IMR-90 (cell line): Measurements from ENCODE around the gene ZNF273. TPM values are rescaled to one million over a fixed set of nuclear protein-coding genes. Genes with fewer than 3 reads are reported as not detected.

Source experiments
- ATAC-seq: fragments of 200-7000 bp; cut with Tn5 transposase; 2 replicates; pipeline ENCODE4 v1.9.1; 2020; ENCODE audit warnings: low read depth, mild to moderate bottlenecking, moderate library complexity
- BruUV-seq: library from RNA; stranded (reverse); fragments of 400-500 nt; replicated peaks from 2 replicates; lab custom pipeline; 2021; lab: Mats Ljungman, UMichigan
- CTCF ChIA-PET: fragments of 300-600 bp; formaldehyde crosslinking; extraction: SDS; loops from one replicate; lab custom pipeline; 2021; ENCODE audit warnings: antibody characterized with exemption; lab: Yijun Ruan, JAX
- POLR2A ChIA-PET: fragments of 300-600 bp; sonication (Branson Sonifier 250); formaldehyde crosslinking; loops from one replicate; lab custom pipeline; 2022; ENCODE audit warnings: antibody characterized with exemption; ENCODE audit not compliant: unreplicated experiment; lab: Charles Lee
- DNase-seq: peaks from one replicate; pipeline ENCODE4 v3.0.0; 2013
- H2AFZ ChIP-seq: replicated peaks from 2 replicates; pipeline ENCODE3; 2013; ENCODE audit warnings: low read length, mild to moderate bottlenecking; ENCODE audit not compliant: poor library complexity
- H2AK5ac ChIP-seq: 2 replicates; pipeline ENCODE4 v1.6.1; 2013; ENCODE audit warnings: low read depth, low read length, inconsistent platforms
- H2AK9ac ChIP-seq: replicated peaks from 2 replicates; pipeline ENCODE3; 2013; ENCODE audit warnings: mild to moderate bottlenecking, low read depth, low read length, moderate library complexity; ENCODE audit not compliant: poor library complexity
- H2BK120ac ChIP-seq: 2 replicates; pipeline ENCODE4 v1.6.1; 2013; ENCODE audit warnings: low read depth, low read length, inconsistent platforms
- H2BK15ac ChIP-seq: 3 replicates; pipeline ENCODE4 v1.6.1; 2013; ENCODE audit warnings: low read depth, low read length, inconsistent platforms
- H2BK20ac ChIP-seq: 2 replicates; pipeline ENCODE4 v1.6.1; 2013; ENCODE audit warnings: low read depth, mild to moderate bottlenecking, inconsistent platforms, low read length, moderate library complexity
- H2BK5ac ChIP-seq: 2 replicates; pipeline ENCODE4 v1.6.1; 2013; ENCODE audit warnings: mild to moderate bottlenecking, low read depth, low read length, inconsistent platforms; ENCODE audit not compliant: poor library complexity, severe bottlenecking
- H3K14ac ChIP-seq: replicated peaks from 2 replicates; pipeline ENCODE4 v1.6.1; 2013; ENCODE audit warnings: low read depth, low read length, inconsistent platforms
- H3K18ac ChIP-seq: 2 replicates; pipeline ENCODE4 v1.6.1; 2013; ENCODE audit warnings: low read depth, low read length, control low read depth
- H3K23ac ChIP-seq: 2 replicates; pipeline ENCODE4 v1.6.1; 2013; ENCODE audit warnings: low read depth, low read length, inconsistent platforms
- H3K27ac ChIP-seq: 2 replicates; pipeline ENCODE4 v1.5.1; 2013; ENCODE audit warnings: mild to moderate bottlenecking, control low read depth, low read length; ENCODE audit not compliant: insufficient read depth
- H3K27me3 ChIP-seq: 2 replicates; pipeline ENCODE4 v1.6.1; 2013; ENCODE audit warnings: low read length; ENCODE audit not compliant: control insufficient read depth, insufficient read depth
- H3K36me3 ChIP-seq: 2 replicates; pipeline ENCODE4 v1.6.1; 2013; ENCODE audit warnings: low read length, mixed read lengths; ENCODE audit not compliant: control insufficient read depth, insufficient read depth
- H3K4ac ChIP-seq: 2 replicates; pipeline ENCODE4 v1.6.1; 2013; ENCODE audit warnings: low read depth, low read length, inconsistent platforms
- H3K4me1 ChIP-seq: 2 replicates; pipeline ENCODE4 v1.6.1; 2013; ENCODE audit warnings: low read length, mixed read lengths; ENCODE audit not compliant: control insufficient read depth, insufficient read depth
- H3K4me2 ChIP-seq: 2 replicates; pipeline ENCODE4 v1.6.1; 2013; ENCODE audit warnings: low read depth, mild to moderate bottlenecking, control low read depth, low read length, moderate library complexity
- H3K4me3 ChIP-seq: 2 replicates; pipeline ENCODE4 v1.5.1; 2013; ENCODE audit warnings: low read depth, mild to moderate bottlenecking, control low read depth, low read length, moderate library complexity; ENCODE audit not compliant: insufficient read depth
- H3K56ac ChIP-seq: 2 replicates; pipeline ENCODE4 v1.6.1; 2013; ENCODE audit warnings: low read length, inconsistent platforms; ENCODE audit not compliant: insufficient read depth; ENCODE audit errors: extremely low read depth
- H3K79me1 ChIP-seq, 2 experiments: 2 replicates each; pipeline ENCODE4 v1.6.1; 2013; ENCODE audit warnings: low read length in 2 of 2, inconsistent platforms in 1 of 2, low read depth in 1 of 2
- H3K9ac ChIP-seq: 2 replicates; pipeline ENCODE4 v1.6.1; 2013; ENCODE audit warnings: low read depth, low read length, control low read depth
- H3K9me1 ChIP-seq: 2 replicates; pipeline ENCODE4 v1.6.1; 2013; ENCODE audit warnings: low read length, inconsistent platforms; ENCODE audit not compliant: insufficient read depth
- H3K9me3 ChIP-seq: 2 replicates; pipeline ENCODE4 v1.6.1; 2013; ENCODE audit warnings: low read length; ENCODE audit not compliant: control insufficient read depth, insufficient read depth
- H4K20me1 ChIP-seq: 2 replicates; pipeline ENCODE4 v1.6.1; 2013; ENCODE audit warnings: low read length, inconsistent platforms; ENCODE audit not compliant: insufficient read depth
- H4K5ac ChIP-seq: 2 replicates; pipeline ENCODE4 v1.6.1; 2013; ENCODE audit warnings: mild to moderate bottlenecking, low read depth, low read length, control low read depth
- H4K8ac ChIP-seq, 2 experiments: 2 replicates each; pipeline ENCODE4 v1.6.1; 2013; ENCODE audit warnings: low read depth in 2 of 2, low read length in 2 of 2, control low read depth in 1 of 2, inconsistent platforms in 1 of 2
- H4K91ac ChIP-seq: 2 replicates; pipeline ENCODE4 v1.6.1; 2013; ENCODE audit warnings: low read depth, low read length, inconsistent platforms; ENCODE audit not compliant: insufficient read depth
- CEBPB ChIP-seq: IDR thresholded peaks from 2 replicates; pipeline ENCODE4 v1.6.1; 2012; ENCODE audit warnings: low read depth, low read length, improper control_type of control experiment
- CHD1 ChIP-seq: IDR thresholded peaks from 2 replicates; pipeline ENCODE4 v1.6.1; 2012; ENCODE audit warnings: low read depth, low read length, improper control_type of control experiment
- CTCF ChIP-seq: conservative IDR thresholded peaks from 2 replicates; pipeline ENCODE4 v1.5.1; 2012; ENCODE audit warnings: mild to moderate bottlenecking, low read depth, low read length, improper control_type of control experiment
- MAZ ChIP-seq: IDR thresholded peaks from 2 replicates; pipeline ENCODE4 v1.6.1; 2012; ENCODE audit warnings: low read depth, mild to moderate bottlenecking, low read length, improper control_type of control experiment, moderate library complexity, borderline replicate concordance
- NFE2L2 ChIP-seq: fragments of 150-350 bp; IDR thresholded peaks from 2 replicates; pipeline ENCODE4 v1.6.1; 2016; ENCODE audit warnings: low read depth, mild to moderate bottlenecking, low read length
- POLR2A ChIP-seq: IDR thresholded peaks from 2 replicates; pipeline ENCODE4 v1.6.1; 2012; ENCODE audit warnings: mild to moderate bottlenecking, low read depth, low read length
- RCOR1 ChIP-seq: IDR thresholded peaks from 2 replicates; pipeline ENCODE4 v1.6.1; 2012; ENCODE audit warnings: mild to moderate bottlenecking, low read length, improper control_type of control experiment; ENCODE audit not compliant: insufficient replicate concordance
- USF2 ChIP-seq: fragments of 150-350 bp; IDR thresholded peaks from 2 replicates; pipeline ENCODE4 v1.6.1; 2017; ENCODE audit warnings: mild to moderate bottlenecking, antibody characterized with exemption, low read length, low read depth
- WGBS, 2 experiments: methylation state at CpG; one replicate each; pipeline versions ENCODE4 v1.1.5 to v1.1.7; 2013; ENCODE audit warnings: missing lambda C conversion rate in 2 of 2; ENCODE audit not compliant: insufficient read length in 1 of 2; ENCODE audit errors: extremely low coverage in 2 of 2; 5-methylcytosine and 5-hydroxymethylcytosine counted together
- dilution Hi-C: fragments of 300-500 bp; cut with HindIII; formaldehyde crosslinking; loops from one replicate; pipeline ENCODE4 v1.14.3; 2018; ENCODE audit warnings: low sequenced_read_pairs; ENCODE audit not compliant: unreplicated experiment
- in situ Hi-C: fragments of 300-500 bp; cut with MboI; formaldehyde crosslinking; loops from 3 replicates; pipeline ENCODE4 v1.14.3; 2019; ENCODE audit warnings: low sequenced_read_pairs, inconsistent platforms, mixed read lengths
- intact Hi-C: fragments of 100-400 bp; cut with micrococcal nuclease; formaldehyde crosslinking; loops from 2 replicates; pipeline ENCODE4 v1.10.0; 2022
- polyA plus RNA-seq, 3 experiments: library from polyadenylated mRNA; depleted of rRNA; stranded (reverse); fragments of >200 nt; gene quantifications; 2 replicates each; pipeline ENCODE4 v1.2.3, GENCODE V29; 2012; ENCODE audit warnings: low replicate concordance in 1 of 3
- total RNA-seq: library from RNA; depleted of rRNA; stranded (reverse); fragments of >200 nt; gene quantifications from 2 replicates; pipeline ENCODE4 v1.2.3, GENCODE V29; 2012

ZNF273 gene
- total and polyA plus RNA-seq, 2 of the 4 experiments (the other 2 are of a cell fraction), result 1.5 to 2.7 TPM

GRCh38 chr7:64867863-64868440 lies 35.1 kb upstream of the ZNF273 start:
- dilution Hi-C loops, result no loop called here
- H3K4ac ChIP-seq, result no peak overlapping the region
- no peak overlapping the region for H2AK5ac ChIP-seq
- H3K27ac ChIP-seq, result no peak overlapping the region
- in situ Hi-C loops, result no loop called here
- no peak overlapping the region for H2BK15ac ChIP-seq
- H4K20me1 ChIP-seq, result no peaks in the 10 kb centered on the region
- no peak overlapping the region for H2BK120ac ChIP-seq
- TF ChIP-seq USF2 (no peak), CEBPB (no peak), NFE2L2 (no peak), MAZ (no peak), CHD1 (no peak), CTCF (no peak), POLR2A (no peak), RCOR1 (no peak)
- no peak overlapping the region for H3K9ac ChIP-seq
- H3K36me3 ChIP-seq, result no peaks in the 10 kb centered on the region
- WGBS, 2 experiments, result 82% methylated on average over 11 of the region's 18 CpGs; no CpG with 5 or more reads in 1 of the 2 experiments
- no peak overlapping the region for H3K56ac ChIP-seq
- no peak overlapping the region for H4K91ac ChIP-seq
- peaks cover 18% of the 10 kb centered on the region for H3K9me3 ChIP-seq
- no peak overlapping the region for H4K5ac ChIP-seq
- intact Hi-C loops, result no loop called here
- DNase-seq, result no peak
- no TSS peak for BruUV-seq
- ChIA-PET POLR2A (no interaction called here), CTCF (no interaction called here)
- no peak overlapping the region for H4K8ac ChIP-seq
- H3K4me3 ChIP-seq, result no peak overlapping the region
- no peaks in the 10 kb centered on the region for H3K9me1 ChIP-seq
- H2AFZ ChIP-seq, result no peak overlapping the region
- H3K4me2 ChIP-seq, result no peak overlapping the region
- no peak for ATAC-seq
- H3K23ac ChIP-seq, result no peak overlapping the region
- H3K18ac ChIP-seq, result no peak overlapping the region
- H2BK5ac ChIP-seq, result no peak overlapping the region
- H2BK20ac ChIP-seq, result no peak overlapping the region
- H3K27me3 ChIP-seq, result no peaks in the 10 kb centered on the region
- no peaks in the 10 kb centered on the region for H3K4me1 ChIP-seq
- no peak overlapping the region for H3K14ac ChIP-seq
- H3K79me1 ChIP-seq, result no peaks in the 10 kb centered on the region
- no peak overlapping the region for H2AK9ac ChIP-seq
